ENCODE results near the gene HOXB7.

GRCh38 chr17:48627118-48627597, 16.3 kb upstream of the HOXB7 start:
- TF ChIP-seq AGO1 (IDR thresholded peaks at IDR 0.05; ENCODE audit: low read depth, low read length, poor library complexity, severe bottlenecking) = no peak
- TF ChIP-seq CENPT (CRISPR knock-in tag; IDR thresholded peaks at IDR 0.05; ENCODE audit: low read depth) = no peak
- no peak for TF ChIP-seq TBP (CRISPR knock-in tag; IDR thresholded peaks at IDR 0.05)
- no peak for TF ChIP-seq NCOA1 (CRISPR knock-in tag; IDR thresholded peaks at IDR 0.05)
- TF ChIP-seq MAZ (IDR thresholded peaks at IDR 0.05; ENCODE audit: borderline replicate concordance, low read depth, low read length) = no peak
- no peak for TF ChIP-seq MAZ (CRISPR knock-in tag; IDR thresholded peaks at IDR 0.05; ENCODE audit: low read depth)
- no peak for TF ChIP-seq CTCF (CRISPR knock-in tag; IDR thresholded peaks at IDR 0.05)
- TF ChIP-seq, protein P1, sequence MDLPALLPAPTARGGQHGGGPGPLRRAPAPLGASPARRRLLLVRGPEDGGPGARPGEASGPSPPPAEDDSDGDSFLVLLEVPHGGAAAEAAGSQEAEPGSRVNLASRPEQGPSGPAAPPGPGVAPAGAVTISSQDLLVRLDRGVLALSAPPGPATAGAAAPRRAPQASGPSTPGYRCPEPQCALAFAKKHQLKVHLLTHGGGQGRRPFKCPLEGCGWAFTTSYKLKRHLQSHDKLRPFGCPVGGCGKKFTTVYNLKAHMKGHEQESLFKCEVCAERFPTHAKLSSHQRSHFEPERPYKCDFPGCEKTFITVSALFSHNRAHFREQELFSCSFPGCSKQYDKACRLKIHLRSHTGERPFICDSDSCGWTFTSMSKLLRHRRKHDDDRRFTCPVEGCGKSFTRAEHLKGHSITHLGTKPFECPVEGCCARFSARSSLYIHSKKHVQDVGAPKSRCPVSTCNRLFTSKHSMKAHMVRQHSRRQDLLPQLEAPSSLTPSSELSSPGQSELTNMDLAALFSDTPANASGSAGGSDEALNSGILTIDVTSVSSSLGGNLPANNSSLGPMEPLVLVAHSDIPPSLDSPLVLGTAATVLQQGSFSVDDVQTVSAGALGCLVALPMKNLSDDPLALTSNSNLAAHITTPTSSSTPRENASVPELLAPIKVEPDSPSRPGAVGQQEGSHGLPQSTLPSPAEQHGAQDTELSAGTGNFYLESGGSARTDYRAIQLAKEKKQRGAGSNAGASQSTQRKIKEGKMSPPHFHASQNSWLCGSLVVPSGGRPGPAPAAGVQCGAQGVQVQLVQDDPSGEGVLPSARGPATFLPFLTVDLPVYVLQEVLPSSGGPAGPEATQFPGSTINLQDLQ (CRISPR knock-in tag; IDR thresholded peaks at IDR 0.05) = no peak
- no peak for TF ChIP-seq NR1H2 (CRISPR knock-in tag; IDR thresholded peaks at IDR 0.05; ENCODE audit: borderline replicate concordance, low read depth)
- no peak for TF ChIP-seq ATRX (CRISPR knock-in tag; IDR thresholded peaks at IDR 0.05; ENCODE audit: borderline replicate concordance)
- TF ChIP-seq, protein P2, sequence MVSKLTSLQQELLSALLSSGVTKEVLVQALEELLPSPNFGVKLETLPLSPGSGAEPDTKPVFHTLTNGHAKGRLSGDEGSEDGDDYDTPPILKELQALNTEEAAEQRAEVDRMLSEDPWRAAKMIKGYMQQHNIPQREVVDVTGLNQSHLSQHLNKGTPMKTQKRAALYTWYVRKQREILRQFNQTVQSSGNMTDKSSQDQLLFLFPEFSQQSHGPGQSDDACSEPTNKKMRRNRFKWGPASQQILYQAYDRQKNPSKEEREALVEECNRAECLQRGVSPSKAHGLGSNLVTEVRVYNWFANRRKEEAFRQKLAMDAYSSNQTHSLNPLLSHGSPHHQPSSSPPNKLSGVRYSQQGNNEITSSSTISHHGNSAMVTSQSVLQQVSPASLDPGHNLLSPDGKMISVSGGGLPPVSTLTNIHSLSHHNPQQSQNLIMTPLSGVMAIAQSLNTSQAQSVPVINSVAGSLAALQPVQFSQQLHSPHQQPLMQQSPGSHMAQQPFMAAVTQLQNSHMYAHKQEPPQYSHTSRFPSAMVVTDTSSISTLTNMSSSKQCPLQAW (CRISPR knock-in tag; IDR thresholded peaks at IDR 0.05) = no peak

Measured in HepG2 (cell line).